ENCODE results near the gene HP.
A peak's percentile ranks its signal among the peaks of the same experiment; 100 is the strongest.
"Not testable (repeated sequence)": the region's sequence is repeated elsewhere in the genome, so short reads cannot be mapped to it uniquely, and the experiment has no call there.

The HP gene, protein sequence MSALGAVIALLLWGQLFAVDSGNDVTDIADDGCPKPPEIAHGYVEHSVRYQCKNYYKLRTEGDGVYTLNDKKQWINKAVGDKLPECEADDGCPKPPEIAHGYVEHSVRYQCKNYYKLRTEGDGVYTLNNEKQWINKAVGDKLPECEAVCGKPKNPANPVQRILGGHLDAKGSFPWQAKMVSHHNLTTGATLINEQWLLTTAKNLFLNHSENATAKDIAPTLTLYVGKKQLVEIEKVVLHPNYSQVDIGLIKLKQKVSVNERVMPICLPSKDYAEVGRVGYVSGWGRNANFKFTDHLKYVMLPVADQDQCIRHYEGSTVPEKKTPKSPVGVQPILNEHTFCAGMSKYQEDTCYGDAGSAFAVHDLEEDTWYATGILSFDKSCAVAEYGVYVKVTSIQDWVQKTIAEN

DNA sequence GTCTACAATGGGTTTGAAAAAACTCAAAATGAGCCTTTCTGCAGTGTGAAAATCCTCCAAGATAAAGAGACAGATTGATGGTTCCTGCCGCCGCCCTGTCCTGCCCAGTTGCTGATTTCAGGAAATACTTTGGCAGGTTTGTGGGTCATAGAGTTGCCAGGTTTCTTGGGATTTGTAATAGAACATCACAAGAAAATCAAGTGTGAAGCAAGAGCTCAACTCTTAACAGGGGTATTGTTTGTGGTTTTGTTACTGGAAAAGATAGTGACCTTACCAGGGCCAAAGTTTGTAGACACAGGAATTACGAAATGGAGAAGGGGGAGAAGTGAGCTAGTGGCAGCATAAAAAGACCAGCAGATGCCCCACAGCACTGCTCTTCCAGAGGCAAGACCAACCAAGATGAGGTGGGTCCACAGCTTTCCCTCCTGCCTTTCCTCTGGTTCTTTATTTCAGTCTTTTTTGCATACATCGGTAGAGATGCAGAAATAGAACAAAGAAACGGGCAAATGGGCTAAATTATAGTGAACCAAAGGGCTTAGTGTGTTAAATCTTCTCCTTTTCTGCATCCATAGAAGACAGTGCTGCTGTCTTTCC lies at the start of gene HP:
Gene HP (plus strand): TSS at position 252 of the 594 bp plus-strand sequence. CDS start 148 bp downstream, at position 400.
- not testable (repeated sequence) for DNase-seq

- DNase-seq, result not testable (repeated sequence)
These were observed 46.3 kb upstream of the HP start for GRCh38 chr16:72008065-72008423.

DNA sequence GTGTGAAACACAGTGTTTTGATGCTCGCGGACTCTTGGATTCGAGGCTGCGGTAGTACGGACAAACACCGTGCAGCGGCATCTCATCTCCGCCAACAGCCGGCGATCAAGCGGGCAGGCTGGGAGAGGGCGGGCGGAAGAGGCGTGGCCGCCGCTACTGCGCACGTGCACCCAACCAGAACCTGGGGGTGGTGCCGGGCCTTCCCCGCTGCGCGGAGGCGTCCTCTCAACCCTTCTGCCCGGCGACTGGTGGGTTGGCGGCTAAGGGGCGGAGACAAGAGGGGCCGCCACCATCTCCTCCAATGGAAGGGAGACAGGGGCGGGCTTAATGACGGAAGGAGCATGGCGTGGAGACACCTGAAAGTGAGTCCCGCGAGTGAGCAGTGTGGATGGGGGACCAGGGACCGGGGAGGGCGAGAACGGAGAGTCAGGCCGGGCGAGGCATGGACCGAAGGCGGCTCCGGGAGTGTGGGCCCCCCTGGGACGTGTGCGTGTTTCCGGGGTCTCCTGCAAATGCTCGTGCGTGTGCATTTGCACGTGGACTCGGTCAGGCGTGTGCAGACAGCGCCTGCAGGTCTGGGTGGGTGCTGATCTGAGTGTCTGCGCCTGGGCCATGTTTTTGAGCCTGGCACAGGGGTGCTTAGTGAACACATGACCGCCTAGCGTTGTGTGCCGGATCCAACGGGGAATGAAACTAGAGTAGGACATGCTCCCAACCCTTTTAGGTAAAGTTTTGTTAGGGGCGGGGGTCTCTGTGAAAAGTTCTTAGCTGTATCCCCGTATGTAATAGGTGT lies 45.7 kb upstream of the HP start, which contains the start of gene DHODH:
Gene DHODH (plus strand): TSS at position 321 of the 793 bp plus-strand sequence. CDS start 21 bp downstream, at position 342.
- peak; percentile 96 for DNase-seq

DNA sequence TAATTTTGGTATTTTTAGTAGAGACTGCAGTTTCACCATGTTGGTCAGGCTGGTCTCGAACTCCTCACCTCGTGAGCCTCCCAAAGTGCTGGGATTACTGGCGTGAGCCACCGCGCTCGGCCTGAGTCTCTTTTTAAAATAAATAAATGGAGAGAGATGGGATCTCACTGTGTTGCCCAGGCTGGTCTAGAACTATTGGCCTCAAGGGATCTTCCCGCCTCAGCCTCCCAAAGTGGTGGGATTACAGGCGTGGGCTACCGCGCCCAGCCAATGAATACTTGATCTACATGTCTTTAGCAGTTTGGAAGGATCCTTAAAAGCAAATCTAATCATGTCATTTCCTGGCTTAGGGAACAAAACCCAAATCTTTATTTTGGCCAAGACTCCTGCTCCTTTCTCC lies 44.5 kb upstream of the HP start:
- DNase-seq, result no peak

DNA sequence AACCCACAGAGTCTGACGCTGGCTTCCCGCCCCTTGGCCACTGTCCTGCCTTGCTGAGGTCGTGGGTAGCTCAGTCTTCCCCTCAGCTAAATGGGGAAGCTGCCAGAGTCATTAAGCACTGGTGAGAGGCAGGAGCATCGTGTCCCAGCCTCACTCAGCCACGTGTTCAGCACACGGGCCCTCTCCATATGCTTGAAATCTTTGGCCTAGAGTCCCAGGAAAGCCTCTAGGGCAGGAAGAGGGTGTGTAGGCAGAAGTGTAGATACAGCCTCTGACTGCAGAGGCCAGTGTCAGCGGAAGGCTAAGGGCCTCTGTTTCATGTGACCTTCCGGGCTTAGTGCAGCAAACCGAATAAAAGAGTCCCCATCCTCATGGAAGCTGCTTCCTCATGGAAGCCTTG lies 41.7 kb upstream of the HP start:
- DNase-seq, result no peak

GRCh38 chr16:72013389-72013788 lies 40.9 kb upstream of the HP start:
- no peak for DNase-seq

- DNase-seq, result no peak
These were observed 40.3 kb upstream of the HP start for GRCh38 chr16:72013888-72014581.

DNA sequence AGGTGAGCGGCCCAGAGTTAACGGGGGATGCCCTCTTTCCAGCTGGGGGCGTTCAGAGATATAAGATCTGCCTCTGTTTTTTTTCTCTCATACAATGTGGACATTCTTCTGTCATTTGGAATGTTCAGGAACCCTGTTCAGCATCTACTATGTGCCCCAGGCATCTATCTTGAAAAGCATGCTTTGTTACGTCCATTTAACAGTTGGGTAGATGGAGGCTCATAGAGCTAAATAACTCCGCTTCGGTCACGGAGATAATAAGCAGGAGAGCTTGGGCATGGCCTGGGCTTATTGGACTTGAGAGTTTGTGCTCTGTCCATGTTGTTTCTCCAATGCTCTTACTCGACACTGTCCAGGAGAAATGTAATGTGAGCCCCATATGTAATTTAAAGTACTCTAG lies 39.6 kb upstream of the HP start:
- no peak for DNase-seq

DNA sequence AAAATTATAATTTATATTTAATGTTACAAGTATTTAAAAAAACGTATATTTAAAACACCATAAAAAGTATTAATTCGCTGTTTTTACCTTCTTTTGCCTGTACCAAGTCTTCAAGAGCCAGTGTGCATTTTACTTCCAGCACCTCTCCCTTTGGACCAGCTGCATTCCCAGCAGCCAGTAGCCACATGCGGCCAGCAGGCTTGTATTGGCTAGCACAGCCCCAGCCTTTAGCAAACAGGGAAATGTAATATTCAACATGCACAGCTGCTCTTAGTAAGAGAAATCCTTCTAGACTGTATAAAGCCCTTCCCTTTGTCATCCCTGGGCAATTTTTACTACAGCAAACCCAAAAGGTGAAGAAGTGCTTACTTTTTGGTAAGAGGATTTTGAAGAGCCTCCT lies 39.2 kb upstream of the HP start:
- no peak for DNase-seq

- no peak for DNase-seq
These were observed 35.8 kb upstream of the HP start for GRCh38 chr16:72018470-72018869.

DNA sequence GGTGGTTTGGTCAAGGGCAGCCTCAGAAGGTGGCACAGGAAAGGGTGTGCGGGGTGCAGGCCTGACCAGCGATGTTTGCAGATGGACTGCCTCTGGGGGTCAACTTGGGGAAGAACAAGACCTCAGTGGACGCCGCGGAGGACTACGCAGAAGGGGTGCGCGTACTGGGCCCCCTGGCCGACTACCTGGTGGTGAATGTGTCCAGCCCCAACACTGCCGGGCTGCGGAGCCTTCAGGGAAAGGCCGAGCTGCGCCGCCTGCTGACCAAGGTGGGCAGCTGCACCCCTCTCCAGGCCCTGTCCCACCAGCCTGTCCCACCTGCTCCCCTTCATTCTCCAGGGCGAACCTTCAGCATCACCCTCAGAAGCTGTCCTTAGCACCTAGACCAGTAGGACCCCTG lies 33.3 kb upstream of the HP start:
- DNase-seq, result no peak

- no peak for DNase-seq
These were observed 32.2 kb upstream of the HP start for GRCh38 chr16:72022127-72022526.

DNA sequence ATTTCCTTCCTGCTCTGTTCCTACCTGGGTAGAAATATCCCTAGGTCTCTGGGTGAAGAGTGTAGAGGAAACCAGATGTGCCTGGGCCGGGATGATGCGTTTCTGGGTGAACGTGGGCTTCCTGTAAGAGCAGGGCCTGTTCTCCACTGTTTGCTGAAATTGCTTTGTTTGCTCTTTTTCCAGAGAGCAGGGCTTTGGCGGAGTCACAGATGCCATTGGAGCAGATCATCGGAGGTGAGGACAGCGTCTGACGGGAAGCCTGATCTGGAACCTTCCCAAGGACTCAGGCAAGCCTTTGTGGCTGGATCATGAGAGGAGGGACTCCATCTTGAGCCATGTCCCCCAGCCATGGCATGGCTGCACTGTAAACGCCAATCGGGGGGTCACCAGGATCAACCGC lies 30.3 kb upstream of the HP start:
- no peak for DNase-seq

- no peak for DNase-seq
These were observed 29.4 kb upstream of the HP start for GRCh38 chr16:72024862-72025382.

GRCh38 chr16:72025404-72026114 lies 28.7 kb upstream of the HP start:
- DNase-seq, result no peak

GRCh38 chr16:72027669-72028378 lies 26.5 kb upstream of the HP start:
- no peak for DNase-seq

GRCh38 chr16:72029567-72030271 lies 24.6 kb upstream of the HP start:
- DNase-seq, result no peak

DNA sequence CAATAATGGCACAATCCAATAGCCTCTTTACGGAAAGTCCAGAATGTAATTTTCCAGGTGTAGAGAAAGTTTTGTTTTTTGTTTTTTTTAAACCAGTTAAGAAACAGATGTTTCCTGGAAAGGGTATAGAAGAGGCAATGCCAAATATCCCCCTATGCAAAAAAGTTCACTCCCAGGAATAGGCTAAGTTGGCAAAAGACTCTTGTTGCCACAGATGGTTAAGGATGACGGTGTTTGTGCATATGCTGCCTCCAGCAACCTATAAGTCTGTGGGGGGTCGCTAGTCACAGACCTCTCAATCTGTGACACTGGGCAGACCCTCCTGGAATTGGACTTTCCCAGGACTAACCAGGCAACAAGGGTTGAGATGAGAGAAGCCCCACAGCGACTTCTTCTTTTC lies 20.9 kb upstream of the HP start:
- no peak for DNase-seq

- DNase-seq, result no peak
These were observed 18.2 kb upstream of the HP start for GRCh38 chr16:72036098-72036497.

- DNase-seq, result no peak
These were observed 12.1 kb upstream of the HP start for GRCh38 chr16:72042157-72042660.

DNA sequence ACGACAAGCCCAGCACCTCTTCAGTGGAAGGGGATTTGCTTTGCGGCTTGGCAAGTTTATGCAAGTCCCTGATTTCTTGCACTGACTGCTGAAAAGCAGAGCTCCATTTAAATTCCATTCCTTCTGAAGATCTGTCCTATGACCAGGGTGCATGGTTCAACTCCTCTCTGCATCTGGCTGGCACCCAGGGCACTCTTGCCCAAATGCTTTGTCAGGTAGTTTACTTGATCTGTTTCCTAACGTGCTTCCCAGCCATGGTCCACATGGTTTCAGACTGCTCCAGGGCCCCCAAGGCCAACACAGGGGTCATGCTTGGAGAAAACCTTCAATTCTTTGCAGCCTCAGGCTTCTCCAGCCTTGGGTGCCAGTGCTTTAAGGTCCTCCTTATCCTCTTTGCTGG lies 11.2 kb upstream of the HP start:
- DNase-seq, result no peak

Measured in stimulated activated CD4-positive, alpha-beta T cell treated with anti-CD3 and anti-CD28 coated beads, Interleukin-12 subunit alpha, Interleukin-12 subunit beta, amount 100 ng/mL, for 4 hours (primary cell).